Hepatocyte (in vitro differentiated cells): Measurements from ENCODE around the gene TCHP. TPM values are rescaled to one million over a fixed set of nuclear protein-coding genes. Genes with fewer than 3 reads are reported as not detected.

Experiments
- DNase-seq: peaks from one replicate; pipeline ENCODE4 v3.0.0-alpha.2; 2016; ENCODE audit warnings: low spot score
- H2AFZ ChIP-seq: fragments of 200-600 bp; sonication (generic); 2 replicates; pipeline ENCODE4 v1.6.0; 2016; ENCODE audit warnings: antibody characterized with exemption, mild to moderate bottlenecking
- H3K27ac ChIP-seq: fragments of 200-600 bp; sonication (generic); 2 replicates; pipeline ENCODE4 v1.5.1; 2016; ENCODE audit warnings: mild to moderate bottlenecking
- H3K27me3 ChIP-seq: fragments of 200-600 bp; sonication (generic); 2 replicates; pipeline ENCODE4 v1.6.1; 2016
- H3K36me3 ChIP-seq: fragments of 200-600 bp; sonication (generic); replicated peaks from 2 replicates; pipeline ENCODE4 v1.5.1; 2016; ENCODE audit warnings: low read depth; ENCODE audit not compliant: insufficient read depth
- H3K4me1 ChIP-seq: fragments of 200-600 bp; sonication (generic); 2 replicates; pipeline ENCODE4 v1.5.1; 2016; ENCODE audit warnings: mild to moderate bottlenecking, moderate library complexity; ENCODE audit not compliant: insufficient read depth
- H3K4me2 ChIP-seq: fragments of 200-600 bp; sonication (generic); 2 replicates; pipeline ENCODE4 v1.6.0; 2016
- H3K4me3 ChIP-seq: fragments of 200-600 bp; sonication (generic); 2 replicates; pipeline ENCODE4 v1.5.1; 2016; ENCODE audit warnings: mild to moderate bottlenecking
- H3K79me2 ChIP-seq: fragments of 200-600 bp; sonication (generic); 2 replicates; pipeline ENCODE4 v1.6.0; 2017; ENCODE audit warnings: mild to moderate bottlenecking
- H3K9me2 ChIP-seq: fragments of 200-600 bp; sonication (generic); replicated peaks from 2 replicates; pipeline ENCODE4 v1.6.0; 2017; ENCODE audit warnings: mild to moderate bottlenecking; ENCODE audit not compliant: insufficient read depth
- H3K9me3 ChIP-seq: fragments of 200-600 bp; sonication (generic); 2 replicates; pipeline ENCODE4 v1.5.1; 2016; ENCODE audit warnings: low read depth, mild to moderate bottlenecking
- H4K20me1 ChIP-seq: fragments of 200-600 bp; sonication (generic); 2 replicates; pipeline ENCODE4 v1.6.0; 2016; ENCODE audit warnings: mild to moderate bottlenecking; ENCODE audit not compliant: insufficient read depth, poor library complexity, severe bottlenecking
- EZH2 ChIP-seq: fragments of 200-600 bp; sonication (generic); IDR thresholded peaks from 2 replicates; pipeline ENCODE4 v1.6.1; 2016; ENCODE audit warnings: antibody characterized with exemption, mild to moderate bottlenecking, borderline replicate concordance
- EZH2phosphoT487 ChIP-seq: fragments of 200-600 bp; sonication (generic); IDR thresholded peaks from one replicate; pipeline ENCODE4 v1.6.1; 2018; ENCODE audit warnings: antibody characterized with exemption, mild to moderate bottlenecking, low read depth, moderate library complexity; ENCODE audit not compliant: unreplicated experiment, severe bottlenecking
- WGBS: methylation state at CpG from one replicate; pipeline ENCODE4 v1.1.6; 2016; ENCODE audit warnings: low lambda C conversion rate; ENCODE audit errors: missing lambda C conversion rate; 5-methylcytosine and 5-hydroxymethylcytosine counted together
- polyA plus RNA-seq: library from polyadenylated mRNA; unstranded; fragments of >200 nt; fragmentation: Nextera tagmentation; extraction: Ambion mirVana; gene quantifications from 2 replicates; pipeline ENCODE4 v1.2.1, GENCODE V29; 2016
- small RNA-seq: library from RNA; depleted of rRNA; stranded (forward); fragments of <200 nt; gene quantifications from one replicate; pipeline ENCODE3, GENCODE V24; 2014
- total RNA-seq: library from RNA; depleted of rRNA; stranded (reverse); fragments of >200 nt; gene quantifications from 2 replicates; pipeline ENCODE4 v1.2.3, GENCODE V29; 2014
- TF ChIP-seq, protein P1 (sequence below): fragments of 200-600 bp; sonication (generic); IDR thresholded peaks from 2 replicates; pipeline ENCODE4 v1.5.1; 2016; ENCODE audit warnings: antibody characterized with exemption, mild to moderate bottlenecking; ENCODE audit not compliant: poor library complexity

The TCHP gene
- total and polyA plus RNA-seq, 2 experiments from 2014 or later, result 5.5 to 8.0 TPM

GRCh38 chr12:109967383-109968031 lies 67.4 kb downstream of the TCHP start:
- H2AFZ ChIP-seq, result no peak overlapping the region
- H3K27ac ChIP-seq, result no peak overlapping the region
- H3K4me3 ChIP-seq, result no peak overlapping the region
- H3K79me2 ChIP-seq, result no peaks in the 10 kb centered on the region
- TF ChIP-seq EZH2phosphoT487 (no peak), EZH2 (no peak)
- TF ChIP-seq, protein P1, sequence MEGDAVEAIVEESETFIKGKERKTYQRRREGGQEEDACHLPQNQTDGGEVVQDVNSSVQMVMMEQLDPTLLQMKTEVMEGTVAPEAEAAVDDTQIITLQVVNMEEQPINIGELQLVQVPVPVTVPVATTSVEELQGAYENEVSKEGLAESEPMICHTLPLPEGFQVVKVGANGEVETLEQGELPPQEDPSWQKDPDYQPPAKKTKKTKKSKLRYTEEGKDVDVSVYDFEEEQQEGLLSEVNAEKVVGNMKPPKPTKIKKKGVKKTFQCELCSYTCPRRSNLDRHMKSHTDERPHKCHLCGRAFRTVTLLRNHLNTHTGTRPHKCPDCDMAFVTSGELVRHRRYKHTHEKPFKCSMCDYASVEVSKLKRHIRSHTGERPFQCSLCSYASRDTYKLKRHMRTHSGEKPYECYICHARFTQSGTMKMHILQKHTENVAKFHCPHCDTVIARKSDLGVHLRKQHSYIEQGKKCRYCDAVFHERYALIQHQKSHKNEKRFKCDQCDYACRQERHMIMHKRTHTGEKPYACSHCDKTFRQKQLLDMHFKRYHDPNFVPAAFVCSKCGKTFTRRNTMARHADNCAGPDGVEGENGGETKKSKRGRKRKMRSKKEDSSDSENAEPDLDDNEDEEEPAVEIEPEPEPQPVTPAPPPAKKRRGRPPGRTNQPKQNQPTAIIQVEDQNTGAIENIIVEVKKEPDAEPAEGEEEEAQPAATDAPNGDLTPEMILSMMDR, result no peak
- no peaks in the 10 kb centered on the region for H4K20me1 ChIP-seq
- peak; percentile 16 for DNase-seq
- H3K9me2 ChIP-seq, result no peaks in the 10 kb centered on the region
- no peak overlapping the region for H3K4me2 ChIP-seq
- H3K27me3 ChIP-seq, result no peaks in the 10 kb centered on the region
- H3K9me3 ChIP-seq, result no peaks in the 10 kb centered on the region
- 81% methylated on average over 8 of the region's 8 CpGs for WGBS
- no peaks in the 10 kb centered on the region for H3K4me1 ChIP-seq
- no peaks in the 10 kb centered on the region for H3K36me3 ChIP-seq

Small RNA genes lying within 50 kb of the gene (small RNA-seq; reads per million reads assigned to genes)
- not detected for gene RN7SL441P

Other genes starting within 250 kb of the TCHP start
- 7.4 and 8.5 TPM in 2 replicates for gene FAM222A, start 186.4 kb upstream of the TCHP start, total RNA-seq
- gene FAM222A, start 186.4 kb upstream of the TCHP start, polyA plus RNA-seq, result 8.3 and 11.3 TPM in 2 replicates
- gene TRPV4, start 66.9 kb upstream of the TCHP start, total RNA-seq, result 0.88 and 2.3 TPM in 2 replicates
- 2.7 and 4.7 TPM in 2 replicates for gene TRPV4, start 66.9 kb upstream of the TCHP start, polyA plus RNA-seq
- 24.9 and 28.4 TPM in 2 replicates for gene GLTP, start 19.7 kb upstream of the TCHP start, total RNA-seq
- gene GLTP, start 19.7 kb upstream of the TCHP start, polyA plus RNA-seq, result 25.3 and 33.4 TPM in 2 replicates
- 20.8 and 22.4 TPM in 2 replicates for gene GIT2, start 96.1 kb downstream of the TCHP start, total RNA-seq
- gene GIT2, start 96.1 kb downstream of the TCHP start, polyA plus RNA-seq, result 21.5 and 21.9 TPM in 2 replicates
- gene ANKRD13A, start 99.2 kb downstream of the TCHP start, total RNA-seq, result 49.7 and 55.3 TPM in 2 replicates
- 13.2 and 14.3 TPM in 2 replicates for gene ANKRD13A, start 99.2 kb downstream of the TCHP start, polyA plus RNA-seq
- gene C12orf76, start 148.2 kb downstream of the TCHP start, total RNA-seq, result 24.6 and 29.3 TPM in 2 replicates
- 13.6 and 18.5 TPM in 2 replicates for gene C12orf76, start 148.2 kb downstream of the TCHP start, polyA plus RNA-seq
- 13.7 and 14.6 TPM in 2 replicates for gene IFT81, start 224.1 kb downstream of the TCHP start, total RNA-seq
- 10.4 and 12.6 TPM in 2 replicates for gene IFT81, start 224.1 kb downstream of the TCHP start, polyA plus RNA-seq